ENCODE data around the gene ANKRD42. TPM values are rescaled to one million over a fixed set of nuclear protein-coding genes. Genes with fewer than 3 reads are reported as not detected.

The ANKRD42 gene
- total RNA-seq, 1 donor from 2014 or later: 24.5 TPM

DNA sequence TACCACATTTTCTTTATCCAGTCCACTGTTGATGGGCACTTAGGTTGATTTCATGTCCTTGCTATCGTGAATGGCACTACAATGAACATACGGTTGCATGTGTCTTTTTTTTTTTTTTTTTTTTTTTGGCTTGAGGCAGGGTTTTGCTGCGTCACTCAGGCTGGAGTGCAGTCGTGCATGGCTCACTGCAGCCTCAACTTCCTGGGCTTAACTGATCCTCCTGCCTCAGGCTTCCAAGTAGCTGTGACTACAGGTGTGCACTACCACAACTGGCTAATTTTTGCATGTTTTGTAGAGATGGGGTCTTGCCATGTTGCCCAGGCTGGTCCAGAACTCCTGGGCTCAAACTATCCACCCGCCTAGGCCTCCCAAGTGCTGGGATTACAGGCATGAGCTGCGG, 94.1 kb downstream of the ANKRD42 start:
- no peak for DNase-seq (ENCODE audit: low spot score)

DNA sequence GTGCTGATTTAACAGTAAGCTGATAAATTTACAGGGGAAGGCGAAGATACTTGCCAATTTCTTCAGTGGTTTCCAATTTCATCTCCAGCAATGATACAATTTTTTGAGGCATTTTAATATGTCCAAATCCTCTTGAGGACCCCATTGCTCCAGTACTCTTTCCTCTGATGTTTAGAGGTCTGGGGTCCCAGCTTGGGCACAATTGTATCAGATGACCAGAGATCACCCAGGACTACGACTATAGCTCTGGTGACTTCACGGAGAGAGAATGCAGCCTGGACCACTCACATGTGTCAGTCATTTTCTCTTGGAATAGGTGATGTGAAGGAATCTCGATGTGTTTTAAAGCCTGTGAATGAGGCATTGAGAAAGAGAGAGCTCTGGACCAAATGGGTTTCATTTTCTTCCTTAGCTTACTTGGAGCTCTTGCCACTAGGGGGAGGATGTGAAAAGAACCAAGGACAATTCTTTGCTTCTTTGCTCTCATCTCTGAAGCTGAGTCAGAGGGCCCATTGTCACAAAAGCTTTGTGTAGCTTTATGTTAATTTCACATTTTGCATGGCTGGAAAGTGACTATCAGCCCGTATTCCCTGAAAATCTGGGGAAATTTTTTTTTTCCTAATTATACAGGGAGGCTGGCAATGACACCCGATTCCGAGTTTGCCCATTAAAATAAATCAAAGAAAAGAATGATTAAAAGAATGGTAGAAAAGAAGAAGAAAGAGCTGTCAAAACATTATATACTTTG, 99.4 kb downstream of the ANKRD42 start:
- DNase-seq (ENCODE audit: low spot score): peak; percentile 44

DNA sequence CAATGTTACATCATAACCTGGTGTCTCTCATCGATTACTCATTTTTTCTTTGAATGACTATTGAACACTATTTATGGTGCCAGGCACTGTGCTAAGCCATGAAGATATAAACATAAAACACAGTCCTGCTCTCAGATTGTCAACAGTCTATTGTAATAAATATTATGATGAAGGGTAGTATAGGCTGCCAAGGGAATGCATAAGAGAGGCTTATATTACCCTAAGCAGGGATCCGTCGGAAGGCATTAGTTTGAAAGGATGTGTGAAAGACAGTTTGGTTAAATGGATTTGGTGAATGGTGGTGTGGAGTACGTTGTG, 99.9 kb downstream of the ANKRD42 start:
- no peak for DNase-seq (ENCODE audit: low spot score)

DNA sequence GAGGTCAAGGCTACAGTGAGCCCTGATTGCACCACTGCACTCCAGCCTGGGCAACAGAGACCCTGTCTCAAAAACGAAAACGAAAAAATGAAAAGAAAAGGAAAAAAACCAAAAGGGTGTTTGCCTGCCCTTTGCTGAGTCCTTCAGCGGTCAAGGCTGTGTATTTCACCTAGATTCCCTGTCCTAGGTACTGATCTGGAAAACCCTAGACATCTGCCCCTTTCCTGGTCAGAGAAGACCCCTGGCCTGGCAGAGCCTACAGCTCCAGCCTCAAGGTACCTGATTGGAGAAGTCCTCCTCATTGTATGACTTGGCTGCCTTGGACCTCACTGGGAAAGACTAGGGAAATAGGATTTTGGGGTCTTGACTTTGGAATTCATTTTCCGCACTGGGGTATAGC, 100.7 kb downstream of the ANKRD42 start:
- DNase-seq (ENCODE audit: low spot score): no peak

Other genes starting within 250 kb of the ANKRD42 start
- 13.6 TPM for gene RAB30, start 121.8 kb upstream of the ANKRD42 start, total RNA-seq
- 46.7 TPM for gene PCF11, start 36.6 kb upstream of the ANKRD42 start, total RNA-seq
- gene CCDC90B, start 92.7 kb downstream of the ANKRD42 start, total RNA-seq: 31.9 TPM

Measured in mucosa of gallbladder (tissue), 1 donor.